B cell (primary cell): Measurements from ENCODE around the gene TRIB2.

Source experiments
- EZH2 ChIP-seq: IDR thresholded peaks from 2 replicates; pipeline ENCODE4 v1.6.1; 2012; ENCODE audit warnings: borderline replicate concordance, low read depth, mild to moderate bottlenecking, moderate library complexity, low read length; ENCODE audit not compliant: insufficient read depth, poor library complexity, severe bottlenecking
- TF ChIP-seq, protein P1 (sequence below): fragments of 200-600 bp; IDR thresholded peaks from one replicate; pipeline ENCODE4 v1.8.0; 2022; ENCODE audit warnings: antibody characterized with exemption, mild to moderate bottlenecking

DNA sequence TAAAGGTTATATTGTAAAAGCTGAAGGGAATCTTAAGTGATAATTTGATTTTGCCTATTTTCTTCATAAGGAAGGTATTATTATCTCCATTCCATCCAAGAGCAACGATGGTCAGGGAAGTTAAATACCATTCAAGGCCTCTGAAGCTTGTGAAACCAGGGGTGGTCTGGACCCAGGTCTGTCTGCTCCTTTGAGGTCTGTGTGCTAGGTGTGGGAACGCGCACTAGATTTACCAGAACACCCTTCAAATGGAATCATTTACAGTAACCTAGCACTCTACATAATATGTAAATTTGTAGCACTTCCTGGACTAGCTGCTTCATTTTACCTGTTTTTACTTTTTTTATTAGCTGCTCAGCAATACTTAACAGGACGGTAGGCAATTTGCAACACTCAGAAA, 6.4 kb upstream of the TRIB2 start:
- TF ChIP-seq, protein P1, sequence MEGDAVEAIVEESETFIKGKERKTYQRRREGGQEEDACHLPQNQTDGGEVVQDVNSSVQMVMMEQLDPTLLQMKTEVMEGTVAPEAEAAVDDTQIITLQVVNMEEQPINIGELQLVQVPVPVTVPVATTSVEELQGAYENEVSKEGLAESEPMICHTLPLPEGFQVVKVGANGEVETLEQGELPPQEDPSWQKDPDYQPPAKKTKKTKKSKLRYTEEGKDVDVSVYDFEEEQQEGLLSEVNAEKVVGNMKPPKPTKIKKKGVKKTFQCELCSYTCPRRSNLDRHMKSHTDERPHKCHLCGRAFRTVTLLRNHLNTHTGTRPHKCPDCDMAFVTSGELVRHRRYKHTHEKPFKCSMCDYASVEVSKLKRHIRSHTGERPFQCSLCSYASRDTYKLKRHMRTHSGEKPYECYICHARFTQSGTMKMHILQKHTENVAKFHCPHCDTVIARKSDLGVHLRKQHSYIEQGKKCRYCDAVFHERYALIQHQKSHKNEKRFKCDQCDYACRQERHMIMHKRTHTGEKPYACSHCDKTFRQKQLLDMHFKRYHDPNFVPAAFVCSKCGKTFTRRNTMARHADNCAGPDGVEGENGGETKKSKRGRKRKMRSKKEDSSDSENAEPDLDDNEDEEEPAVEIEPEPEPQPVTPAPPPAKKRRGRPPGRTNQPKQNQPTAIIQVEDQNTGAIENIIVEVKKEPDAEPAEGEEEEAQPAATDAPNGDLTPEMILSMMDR: no peak
- no peak for TF ChIP-seq EZH2
